MM.1S (cell line): Measurements from ENCODE around the gene NCKAP5.

Source experiments
- DNase-seq: peaks from one replicate; pipeline ENCODE4 v3.0.0-alpha.2; 2015
- H2AFZ ChIP-seq: fragments of 300-600 bp; sonication (generic); 2 replicates; pipeline ENCODE4 v1.6.0; 2016; ENCODE audit warnings: antibody characterized with exemption, low read length
- H3F3A ChIP-seq: fragments of 300-600 bp; sonication (generic); 2 replicates; pipeline ENCODE4 v1.6.1; 2016; ENCODE audit warnings: mild to moderate bottlenecking, antibody characterized with exemption, low read length, moderate library complexity, mixed read lengths; ENCODE audit not compliant: insufficient read depth
- H3K27ac ChIP-seq: fragments of 300-600 bp; sonication (generic); 2 replicates; pipeline ENCODE4 v1.5.1; 2016; ENCODE audit warnings: mild to moderate bottlenecking, low read length
- H3K27me3 ChIP-seq: fragments of 300-600 bp; sonication (generic); replicated peaks from 2 replicates; pipeline ENCODE4 v1.6.0; 2016; ENCODE audit warnings: low read length; ENCODE audit not compliant: insufficient read depth
- H3K36me3 ChIP-seq: fragments of 300-600 bp; sonication (generic); replicated peaks from 2 replicates; pipeline ENCODE4 v1.6.1; 2016; ENCODE audit warnings: mild to moderate bottlenecking, low read length, mixed read lengths; ENCODE audit not compliant: insufficient read depth
- H3K4me1 ChIP-seq: fragments of 300-600 bp; sonication (generic); 2 replicates; pipeline ENCODE4 v1.6.1; 2016; ENCODE audit warnings: low read length, mixed read lengths
- H3K4me2 ChIP-seq: fragments of 300-600 bp; sonication (generic); 2 replicates; pipeline ENCODE4 v1.6.0; 2016; ENCODE audit warnings: low read depth, low read length
- H3K4me3 ChIP-seq: fragments of 300-600 bp; sonication (generic); 2 replicates; pipeline ENCODE4 v1.5.1; 2016; ENCODE audit warnings: low read length, mixed read lengths
- H3K79me2 ChIP-seq: fragments of 300-600 bp; sonication (generic); 2 replicates; pipeline ENCODE4 v1.6.1; 2016; ENCODE audit warnings: mixed run types, low read length, mixed read lengths
- H3K9ac ChIP-seq: fragments of 300-600 bp; sonication (generic); 2 replicates; pipeline ENCODE4 v1.6.1; 2016; ENCODE audit warnings: low read length, mixed read lengths
- H3K9me2 ChIP-seq: fragments of 300-600 bp; sonication (generic); replicated peaks from 2 replicates; pipeline ENCODE4 v1.6.1; 2016; ENCODE audit warnings: mild to moderate bottlenecking, low read length, mixed read lengths; ENCODE audit not compliant: insufficient read depth
- H3K9me3 ChIP-seq: fragments of 300-600 bp; sonication (generic); replicated peaks from 2 replicates; pipeline ENCODE4 v1.6.1; 2016; ENCODE audit warnings: mild to moderate bottlenecking, low read length, mixed read lengths; ENCODE audit not compliant: insufficient read depth
- H4K20me1 ChIP-seq: fragments of 300-600 bp; sonication (generic); 2 replicates; pipeline ENCODE4 v1.6.1; 2016; ENCODE audit warnings: mild to moderate bottlenecking, low read length, moderate library complexity, mixed read lengths; ENCODE audit not compliant: insufficient read depth
- EZH2 ChIP-seq: fragments of 300-600 bp; sonication (generic); optimal IDR thresholded peaks from 2 replicates; pipeline ENCODE3; 2017; ENCODE audit warnings: low read depth, mild to moderate bottlenecking, antibody characterized with exemption, low read length, mixed read lengths
- EZH2phosphoT487 ChIP-seq: fragments of 300-600 bp; sonication (generic); IDR thresholded peaks from 2 replicates; pipeline ENCODE4 v1.6.1; 2018; ENCODE audit warnings: antibody characterized with exemption, low read length
- TF ChIP-seq, protein P1 (sequence below): fragments of 300-600 bp; sonication (generic); IDR thresholded peaks from 2 replicates; pipeline ENCODE4 v1.5.1; 2016; ENCODE audit warnings: antibody characterized with exemption, low read length, mixed read lengths

The NCKAP5 gene

DNA sequence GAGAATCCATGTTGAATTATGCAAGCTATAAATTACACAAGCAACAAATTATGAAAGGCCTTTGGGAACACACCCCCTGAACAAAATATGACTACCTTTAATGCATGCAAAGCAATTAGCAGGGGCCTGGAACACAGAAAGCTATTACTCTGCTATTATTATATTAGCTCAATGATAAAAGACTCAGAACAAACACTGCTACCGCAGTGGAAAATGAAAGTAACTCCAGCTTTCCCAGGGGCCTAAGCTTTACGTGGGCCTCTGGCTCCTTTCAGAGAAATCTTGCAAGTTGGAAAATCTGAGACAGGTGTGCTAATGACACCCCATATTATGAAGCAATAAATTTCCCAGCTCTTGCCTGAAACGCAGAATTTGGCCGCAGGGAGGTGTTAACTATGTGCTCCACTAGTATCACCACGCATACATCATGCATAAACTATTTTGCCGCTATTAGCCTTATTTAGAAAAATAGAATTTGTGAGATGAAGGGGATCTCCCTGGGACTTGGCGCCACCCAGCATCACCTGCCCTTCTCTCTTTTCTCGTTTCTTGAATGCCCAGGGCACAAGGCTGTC, 576.7 kb downstream of the NCKAP5 start:
- no peaks in the 10 kb centered on the region for H3F3A ChIP-seq
- DNase-seq: no peak
- H3K4me3 ChIP-seq: no peak overlapping the region
- H3K36me3 ChIP-seq: no peaks in the 10 kb centered on the region
- no peak overlapping the region for H3K27ac ChIP-seq
- H2AFZ ChIP-seq: no peak overlapping the region
- TF ChIP-seq EZH2 (no peak), EZH2phosphoT487 (no peak)
- TF ChIP-seq, protein P1, sequence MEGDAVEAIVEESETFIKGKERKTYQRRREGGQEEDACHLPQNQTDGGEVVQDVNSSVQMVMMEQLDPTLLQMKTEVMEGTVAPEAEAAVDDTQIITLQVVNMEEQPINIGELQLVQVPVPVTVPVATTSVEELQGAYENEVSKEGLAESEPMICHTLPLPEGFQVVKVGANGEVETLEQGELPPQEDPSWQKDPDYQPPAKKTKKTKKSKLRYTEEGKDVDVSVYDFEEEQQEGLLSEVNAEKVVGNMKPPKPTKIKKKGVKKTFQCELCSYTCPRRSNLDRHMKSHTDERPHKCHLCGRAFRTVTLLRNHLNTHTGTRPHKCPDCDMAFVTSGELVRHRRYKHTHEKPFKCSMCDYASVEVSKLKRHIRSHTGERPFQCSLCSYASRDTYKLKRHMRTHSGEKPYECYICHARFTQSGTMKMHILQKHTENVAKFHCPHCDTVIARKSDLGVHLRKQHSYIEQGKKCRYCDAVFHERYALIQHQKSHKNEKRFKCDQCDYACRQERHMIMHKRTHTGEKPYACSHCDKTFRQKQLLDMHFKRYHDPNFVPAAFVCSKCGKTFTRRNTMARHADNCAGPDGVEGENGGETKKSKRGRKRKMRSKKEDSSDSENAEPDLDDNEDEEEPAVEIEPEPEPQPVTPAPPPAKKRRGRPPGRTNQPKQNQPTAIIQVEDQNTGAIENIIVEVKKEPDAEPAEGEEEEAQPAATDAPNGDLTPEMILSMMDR: no peak
- H3K27me3 ChIP-seq: no peaks in the 10 kb centered on the region
- no peaks in the 10 kb centered on the region for H3K9me3 ChIP-seq
- H4K20me1 ChIP-seq: no peaks in the 10 kb centered on the region
- H3K4me2 ChIP-seq: no peak overlapping the region
- H3K9me2 ChIP-seq: no peaks in the 10 kb centered on the region
- no peak overlapping the region for H3K9ac ChIP-seq
- no peaks in the 10 kb centered on the region for H3K4me1 ChIP-seq
- H3K79me2 ChIP-seq: no peaks in the 10 kb centered on the region

GRCh38 chr2:132984731-132985130, 583.5 kb downstream of the NCKAP5 start:
- Histone ChIP-seq H3K4me3 (no peak overlapping the region), H3K4me1 (no peaks in the 10 kb centered on the region), H3K9ac (no peak overlapping the region)

GRCh38 chr2:132980304-132980703, 588.0 kb downstream of the NCKAP5 start:
- no peak overlapping the region for H3K27ac ChIP-seq

More at GRCh38 chr2:132984731-132985130, 583.5 kb downstream of the NCKAP5 start:
- H3K36me3 ChIP-seq: no peaks in the 10 kb centered on the region
- H4K20me1 ChIP-seq: no peaks in the 10 kb centered on the region
- no peaks in the 10 kb centered on the region for H3K9me3 ChIP-seq
- DNase-seq: no peak
- H3F3A ChIP-seq: no peaks in the 10 kb centered on the region
- H3K79me2 ChIP-seq: no peaks in the 10 kb centered on the region
- no peak overlapping the region for H2AFZ ChIP-seq
- TF ChIP-seq, protein P1: no peak
- TF ChIP-seq EZH2phosphoT487: no peak
- H3K9me2 ChIP-seq: no peaks in the 10 kb centered on the region
- no peak overlapping the region for H3K27ac ChIP-seq
- H3K27me3 ChIP-seq: no peaks in the 10 kb centered on the region
- H3K4me2 ChIP-seq: no peak overlapping the region

More at GRCh38 chr2:132980304-132980703, 588.0 kb downstream of the NCKAP5 start:
- Histone ChIP-seq H3K9me3 (no peaks in the 10 kb centered on the region), H3K4me2 (no peak overlapping the region), H3K4me3 (no peak overlapping the region), H3K9ac (no peak overlapping the region), H3K9me2 (no peaks in the 10 kb centered on the region), H3K79me2 (no peaks in the 10 kb centered on the region), H3K36me3 (no peaks in the 10 kb centered on the region), H3K4me1 (no peaks in the 10 kb centered on the region), H3K27me3 (no peaks in the 10 kb centered on the region), H2AFZ (no peak overlapping the region), H4K20me1 (no peaks in the 10 kb centered on the region), H3F3A (no peaks in the 10 kb centered on the region)
- DNase-seq: no peak
- TF ChIP-seq EZH2phosphoT487 (no peak), EZH2 (no peak)
- TF ChIP-seq, protein P1: no peak
